Psoas muscle (tissue), 8 donors: ENCODE results near the gene KCND3. TPM values are rescaled to one million over a fixed set of nuclear protein-coding genes. Genes with fewer than 3 reads are reported as not detected.

Experiments used
- ATAC-seq, 4 donors: fragments of 200-7000 bp; cut with Tn5 transposase; one replicate each; pipeline ENCODE4 v1.9.1; 2020; ENCODE audit warnings: moderate library complexity in 3 of 4, mild to moderate bottlenecking in 2 of 4
- DNase-seq, 2 donors: peaks; one replicate each; pipeline ENCODE4 v3.0.0-alpha.2; 2020
- H3K27ac ChIP-seq: fragments of 200-600 bp; one replicate; pipeline ENCODE4 v1.8.0; 2022
- H3K27me3 ChIP-seq, 3 donors: fragments of 200-600 bp in 1 of 3; one replicate each; pipeline versions ENCODE4 v1.6.1 to v1.8.0; 2013 to 2022; ENCODE audit warnings: low read length in 2 of 3, mild to moderate bottlenecking in 2 of 3, moderate library complexity in 1 of 3; ENCODE audit not compliant: insufficient read depth in 3 of 3
- H3K36me3 ChIP-seq, 2 donors: fragments of 200-600 bp in 1 of 2; one replicate each; pipeline versions ENCODE4 v1.6.1 to v1.8.0; 2013 to 2022; ENCODE audit warnings: low read depth in 1 of 2, mild to moderate bottlenecking in 1 of 2, moderate library complexity in 1 of 2; ENCODE audit not compliant: insufficient read depth in 1 of 2
- H3K4me1 ChIP-seq: fragments of 200-600 bp; one replicate; pipeline ENCODE4 v1.8.0; 2022
- H3K4me3 ChIP-seq: fragments of 200-600 bp; one replicate; pipeline ENCODE4 v1.8.0; 2022; ENCODE audit warnings: mild to moderate bottlenecking
- H3K9me3 ChIP-seq: fragments of 200-600 bp; one replicate; pipeline ENCODE4 v1.8.0; 2022
- WGBS, 3 donors: extraction: QIAGEN DNeasy Blood & Tissue Kit; methylation state at CpG; one replicate each; pipeline versions ENCODE4 v1.1.6 to v1.1.7; 2013; 5-methylcytosine and 5-hydroxymethylcytosine counted together
- intact Hi-C, 2 donors: fragments of 100-400 bp; cut with DNase I; formaldehyde crosslinking; loops; one replicate each; pipeline versions ENCODE4 v1.11.0 to v1.14.2; 2022
- polyA plus RNA-seq, 3 donors: library from polyadenylated mRNA; stranded (reverse); fragments of 200-250 nt; gene quantifications; one replicate each; pipeline ENCODE4 v1.2.3, GENCODE V29; 2013
- total RNA-seq, 4 donors: library from RNA; stranded (reverse); fragmentation: NEBNext Ultra II Directional in 2 of 4; extraction: Animal tissue kit (Norgen Biotek cat#: 25700) in 2 of 4; gene quantifications; one replicate each; pipeline versions ENCODE4 v1.2.1 to v1.2.4, GENCODE V29; 2021 to 2023
- TF ChIP-seq, protein P1 (sequence below): fragments of 200-600 bp; IDR thresholded peaks from one replicate; pipeline ENCODE4 v1.8.0; 2022; ENCODE audit warnings: antibody characterized with exemption
- donor health status: healthy with polysubstance abuse.
- donor health status: DM: no; HTN: no; CAD: no; lungs with moderate emphysema.
- donor health status: Bipolar disorder and iron deficiency.
- donor health status: healthy.
- donor health status: DM: yes; HTN: yes; CAD: no.
- donor health status: DM: no; HTN: no; CAD: no.
- donor health status: DM: no; HTN: no; CAD: no.
- donor health status: DM: yes; HTN: yes; CAD: no.

KCND3 gene
- total and polyA plus RNA-seq, 7 donors: 0.53 to 4.1 (median 1.3) TPM

DNA sequence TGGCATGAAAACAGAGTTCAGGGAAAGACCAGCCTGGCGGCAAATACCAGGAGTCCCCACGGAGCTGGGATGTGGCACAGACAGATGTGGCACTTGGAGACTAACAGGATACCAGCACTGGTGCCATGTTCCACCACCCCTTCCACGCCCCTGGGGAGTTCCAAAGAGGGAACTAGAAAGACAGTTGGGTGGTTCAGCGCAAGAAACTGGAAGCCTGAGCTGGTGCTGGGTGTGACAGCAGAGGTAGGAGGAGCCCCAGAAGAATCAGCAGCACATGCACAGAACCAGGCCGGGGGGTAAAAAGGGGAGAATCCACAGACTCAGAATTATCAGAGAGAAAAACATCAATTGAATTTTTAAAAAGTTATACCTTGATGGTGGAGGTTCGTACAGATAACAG is 211.4 kb downstream of the KCND3 start:
- H3K27me3 ChIP-seq: no peaks in the 10 kb centered on the region
- TF ChIP-seq, protein P1, sequence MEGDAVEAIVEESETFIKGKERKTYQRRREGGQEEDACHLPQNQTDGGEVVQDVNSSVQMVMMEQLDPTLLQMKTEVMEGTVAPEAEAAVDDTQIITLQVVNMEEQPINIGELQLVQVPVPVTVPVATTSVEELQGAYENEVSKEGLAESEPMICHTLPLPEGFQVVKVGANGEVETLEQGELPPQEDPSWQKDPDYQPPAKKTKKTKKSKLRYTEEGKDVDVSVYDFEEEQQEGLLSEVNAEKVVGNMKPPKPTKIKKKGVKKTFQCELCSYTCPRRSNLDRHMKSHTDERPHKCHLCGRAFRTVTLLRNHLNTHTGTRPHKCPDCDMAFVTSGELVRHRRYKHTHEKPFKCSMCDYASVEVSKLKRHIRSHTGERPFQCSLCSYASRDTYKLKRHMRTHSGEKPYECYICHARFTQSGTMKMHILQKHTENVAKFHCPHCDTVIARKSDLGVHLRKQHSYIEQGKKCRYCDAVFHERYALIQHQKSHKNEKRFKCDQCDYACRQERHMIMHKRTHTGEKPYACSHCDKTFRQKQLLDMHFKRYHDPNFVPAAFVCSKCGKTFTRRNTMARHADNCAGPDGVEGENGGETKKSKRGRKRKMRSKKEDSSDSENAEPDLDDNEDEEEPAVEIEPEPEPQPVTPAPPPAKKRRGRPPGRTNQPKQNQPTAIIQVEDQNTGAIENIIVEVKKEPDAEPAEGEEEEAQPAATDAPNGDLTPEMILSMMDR: no peak
- intact Hi-C loops: loop anchor here in 1 of 2 donors (10.0 kb wide), 1 partner anchor 553 kb away; the partner anchor contains the start of gene CHI3L2
- ATAC-seq (no peak), DNase-seq (no peak)
- peaks cover 0 to 30% of the 10 kb centered on the region in 2 donors for H3K36me3 ChIP-seq
- no peaks in the 10 kb centered on the region for H3K9me3 ChIP-seq
- H3K4me3 ChIP-seq: no peak overlapping the region
- H3K27ac ChIP-seq: no peak overlapping the region
- no peaks in the 10 kb centered on the region for H3K4me1 ChIP-seq
- 77 to 86% (median 79%) methylated on average over 6 of the region's 6 CpGs for WGBS, 3 donors

DNA sequence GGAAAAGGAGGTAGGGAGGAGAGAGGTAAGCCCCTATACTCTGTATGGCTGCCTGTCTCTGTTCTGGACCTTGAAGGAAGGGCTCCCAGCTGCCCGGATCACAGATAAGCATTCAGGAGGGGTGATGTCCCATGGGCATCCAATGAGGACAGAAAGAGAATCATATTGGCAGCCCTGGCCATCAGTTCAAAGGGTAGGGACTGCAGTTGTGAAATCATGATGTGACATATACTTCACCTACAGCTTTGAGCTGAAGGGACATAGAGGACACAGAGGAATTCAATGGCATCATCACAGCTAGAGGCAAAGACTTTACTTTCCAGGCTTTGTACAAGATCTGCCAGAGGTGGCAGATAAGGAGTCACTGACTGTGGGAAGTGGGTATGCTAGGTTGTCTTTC is 212.2 kb downstream of the KCND3 start:
- DNase-seq (no peak), ATAC-seq (no peak)
- Histone ChIP-seq H3K27ac (no peak overlapping the region), H3K4me1 (no peaks in the 10 kb centered on the region), H3K4me3 (no peak overlapping the region), H3K9me3 (no peaks in the 10 kb centered on the region), H3K27me3 (no peaks in the 10 kb centered on the region), H3K36me3 (peaks cover under 1 to 30% of the 10 kb centered on the region in 2 donors)
- TF ChIP-seq, protein P1: no peak
- intact Hi-C loops: loop anchor here in 1 of 2 donors (10.0 kb wide), 1 partner anchor 552 kb away; the partner anchor contains the start of gene CHI3L2
- WGBS, 3 donors: 75 to 92% (median 82%) methylated on average over 1 of the region's 1 CpG

DNA sequence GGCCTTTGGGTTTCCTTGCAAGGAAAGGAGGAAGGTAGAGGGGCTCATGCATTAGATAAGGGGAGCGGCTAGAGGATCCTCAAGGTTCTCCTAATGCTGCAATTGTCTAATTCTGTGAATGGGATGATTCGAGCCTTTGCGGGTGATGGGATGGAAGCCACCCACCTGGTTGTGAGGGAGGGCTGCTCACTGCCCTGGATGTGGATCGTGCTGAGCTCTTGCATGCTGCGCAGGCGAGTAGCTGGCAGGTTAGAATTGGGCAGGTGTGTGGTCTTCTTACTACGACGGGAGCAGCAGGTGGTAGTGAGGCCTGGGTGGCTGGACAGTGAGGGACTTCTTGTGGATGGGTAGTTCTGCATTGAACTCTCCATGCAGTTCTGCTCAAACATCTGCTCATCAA is 212.6 kb downstream of the KCND3 start:
- Histone ChIP-seq H3K27ac (no peak overlapping the region), H3K27me3 (no peaks in the 10 kb centered on the region), H3K36me3 (peaks cover 3 to 30% of the 10 kb centered on the region in 2 donors), H3K4me3 (no peak overlapping the region), H3K4me1 (no peaks in the 10 kb centered on the region), H3K9me3 (no peaks in the 10 kb centered on the region)
- intact Hi-C loops: loop anchor here in 1 of 2 donors (10.0 kb wide), 1 partner anchor 552 kb away; the partner anchor contains the start of gene CHI3L2
- TF ChIP-seq, protein P1: no peak
- ATAC-seq (no peak), DNase-seq (no peak)
- 87 to 92% (median 92%) methylated on average over 8 of the region's 8 CpGs for WGBS, 3 donors

DNA sequence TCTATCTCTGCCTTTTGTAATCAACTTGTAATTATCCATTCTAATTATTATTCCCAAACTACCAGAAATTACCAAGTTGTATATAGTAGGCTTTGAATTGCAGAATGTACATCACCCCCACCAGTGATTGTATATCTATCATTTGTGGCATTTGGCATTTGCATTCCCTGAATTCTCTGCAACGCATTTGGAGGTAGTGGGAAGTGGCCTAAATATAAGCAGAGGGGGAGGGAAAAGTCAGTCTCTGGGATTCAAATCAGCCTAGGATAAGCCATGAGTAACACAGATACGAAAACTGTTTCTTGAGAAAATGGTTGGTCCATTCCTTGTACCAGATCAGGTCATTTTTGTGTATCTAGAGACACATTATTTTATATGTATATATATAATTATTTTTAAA is 213.1 kb downstream of the KCND3 start:
- Histone ChIP-seq H3K36me3 (peaks cover 3 to 30% of the 10 kb centered on the region in 2 donors), H3K4me3 (no peak overlapping the region), H3K4me1 (no peaks in the 10 kb centered on the region), H3K27me3 (no peaks in the 10 kb centered on the region), H3K9me3 (no peaks in the 10 kb centered on the region), H3K27ac (no peak overlapping the region)
- 59 to 71% (median 62%) methylated on average over 2 of the region's 2 CpGs for WGBS, 3 donors
- intact Hi-C loops: loop anchor here in 1 of 2 donors (10.0 kb wide), 1 partner anchor 552 kb away; the partner anchor contains the start of gene CHI3L2
- DNase-seq (no peak), ATAC-seq (no peak)
- TF ChIP-seq, protein P1: no peak

DNA sequence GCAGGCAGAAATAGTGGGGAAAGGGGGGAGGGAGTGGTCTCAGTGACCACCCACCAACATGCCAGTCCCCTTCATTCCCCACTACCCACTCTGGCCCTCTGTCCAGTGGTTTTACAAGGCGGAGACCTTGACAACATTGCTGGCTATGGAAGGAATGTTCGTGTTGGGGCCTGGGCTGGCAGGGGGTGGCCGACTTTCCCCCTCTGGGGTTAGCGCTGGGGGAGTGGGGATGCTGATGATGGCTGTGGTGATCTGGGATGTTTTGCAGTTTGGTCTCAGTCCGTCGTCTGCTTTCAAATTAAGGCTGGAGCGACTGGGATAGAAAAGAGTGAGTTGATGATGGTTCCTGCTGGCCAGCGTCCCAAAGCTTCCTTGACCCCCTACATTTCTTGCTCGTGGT is 213.5 kb downstream of the KCND3 start:
- TF ChIP-seq, protein P1: no peak
- intact Hi-C loops: loop anchor here in 1 of 2 donors (10.0 kb wide), 1 partner anchor 551 kb away; the partner anchor contains the start of gene CHI3L2
- 75 to 82% (median 82%) methylated on average over 9 of the region's 9 CpGs for WGBS, 3 donors
- H3K9me3 ChIP-seq: no peaks in the 10 kb centered on the region
- H3K4me3 ChIP-seq: no peak overlapping the region
- DNase-seq (no peak), ATAC-seq (no peak)
- no peaks in the 10 kb centered on the region for H3K4me1 ChIP-seq
- H3K27ac ChIP-seq: no peak overlapping the region
- peaks cover 3 to 32% of the 10 kb centered on the region in 2 donors for H3K36me3 ChIP-seq
- no peaks in the 10 kb centered on the region for H3K27me3 ChIP-seq
